ENCODE measurements around the gene APOM. TPM values are rescaled to one million over a fixed set of nuclear protein-coding genes. Genes with fewer than 3 reads are reported as not detected.

Gene APOM
- total and polyA plus RNA-seq, 3 donors from 2014 or later, result 7.5 to 27.9 (median 9.8) TPM

- TF ChIP-seq POLR2A (IDR thresholded peaks at IDR 0.05) (no peak), CTCF (IDR thresholded peaks at IDR 0.05) (no peak)
- no peak overlapping the region for H3K4me3 ChIP-seq
Observed at GRCh38 chr6:31639449-31639861, 16.2 kb upstream of the APOM start.

GRCh38 chr6:31640612-31641011 is 15.1 kb upstream of the APOM start:
- Histone ChIP-seq H3K36me3 (ENCODE audit: low read depth, missing control alignments) (no peaks in the 10 kb centered on the region), H3K27me3 (no peaks in the 10 kb centered on the region), H3K27ac (no peak overlapping the region), H3K4me1 (no peaks in the 10 kb centered on the region), H3K4me3 (no peak overlapping the region), H3K9me3 (no peaks in the 10 kb centered on the region)
- WGBS, 2 donors, result 95 to 97% methylated on average over 6 of the region's 6 CpGs
- TF ChIP-seq POLR2A (IDR thresholded peaks at IDR 0.05) (no peak), CTCF (IDR thresholded peaks at IDR 0.05) (no peak)
- DNase-seq, result no peak
- intact Hi-C loops (cut with DNase I; ENCODE audit: low total_unique reads), result no loop called here

More at GRCh38 chr6:31639449-31639861, 16.2 kb upstream of the APOM start:
- Histone ChIP-seq H3K9me3 (no peaks in the 10 kb centered on the region), H3K27ac (no peak overlapping the region), H3K27me3 (no peaks in the 10 kb centered on the region), H3K4me1 (no peaks in the 10 kb centered on the region), H3K36me3 (ENCODE audit: low read depth, missing control alignments) (no peaks in the 10 kb centered on the region)
- 82 to 84% methylated on average over 7 to 10 of the region's 10 CpGs for WGBS, 2 donors
- DNase-seq, result no peak
- intact Hi-C loops (cut with DNase I; ENCODE audit: low total_unique reads), result no loop called here

- H3K27me3 ChIP-seq, result no peaks in the 10 kb centered on the region
- TF ChIP-seq CTCF (IDR thresholded peaks at IDR 0.05) (no peak), POLR2A (IDR thresholded peaks at IDR 0.05) (no peak)
- DNase-seq, result no peak
- no peaks in the 10 kb centered on the region for H3K4me1 ChIP-seq
- H3K27ac ChIP-seq, result no peak overlapping the region
- H3K9me3 ChIP-seq, result no peaks in the 10 kb centered on the region
- no peaks in the 10 kb centered on the region for H3K36me3 ChIP-seq (ENCODE audit: low read depth, missing control alignments)
- intact Hi-C loops (cut with DNase I; ENCODE audit: low total_unique reads), result no loop called here
- no peak overlapping the region for H3K4me3 ChIP-seq
- 86 to 91% methylated on average over 4 of the region's 4 CpGs for WGBS, 2 donors
Observed at GRCh38 chr6:31641370-31641769, 14.3 kb upstream of the APOM start.

GRCh38 chr6:31642798-31643570 is 12.7 kb upstream of the APOM start:
- no peak overlapping the region for H3K27ac ChIP-seq
- no peaks in the 10 kb centered on the region for H3K4me1 ChIP-seq
- no peak for DNase-seq
- intact Hi-C loops (cut with DNase I; ENCODE audit: low total_unique reads), result no loop called here
- no peaks in the 10 kb centered on the region for H3K36me3 ChIP-seq (ENCODE audit: low read depth, missing control alignments)
- no peaks in the 10 kb centered on the region for H3K9me3 ChIP-seq
- no peaks in the 10 kb centered on the region for H3K27me3 ChIP-seq
- no peak overlapping the region for H3K4me3 ChIP-seq
- TF ChIP-seq CTCF (IDR thresholded peaks at IDR 0.05), result no peak
- no peak for TF ChIP-seq POLR2A (IDR thresholded peaks at IDR 0.05)
- WGBS, 2 donors, result 82 to 89% methylated on average over 4 to 6 of the region's 6 CpGs

Measured in testis (tissue), 3 donors.